ENCODE data around the gene NEUROG1.

The NEUROG1 gene

GRCh38 chr5:135491552-135492318, 44.0 kb downstream of the NEUROG1 start:
- no peak for DNase-seq

DNA sequence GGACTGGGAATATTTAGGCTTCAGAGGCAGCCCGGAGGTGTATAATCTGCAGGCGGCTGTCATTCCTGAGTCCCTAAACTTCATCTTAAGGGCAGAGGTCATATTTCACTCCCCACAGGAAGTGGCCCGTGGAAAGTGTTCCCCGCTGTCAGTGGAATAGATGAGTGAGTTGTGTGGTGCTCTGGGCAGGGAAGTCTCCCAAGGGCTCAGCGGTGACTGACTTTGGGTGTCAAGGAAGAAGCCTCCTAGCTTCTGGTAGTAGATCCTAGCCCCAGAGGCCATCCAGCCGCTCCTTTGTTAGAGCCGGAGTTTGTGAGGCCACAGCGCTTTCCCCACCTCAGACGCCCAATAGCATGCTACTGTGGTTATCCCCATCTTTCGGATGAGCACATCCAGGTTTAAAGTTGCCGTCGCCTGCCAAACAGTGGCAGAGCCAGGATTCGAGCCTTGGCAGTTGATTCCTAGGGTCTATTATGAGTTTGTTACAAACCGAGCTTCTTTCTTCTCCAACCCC, 44.7 kb downstream of the NEUROG1 start:
- no peak for DNase-seq

DNA sequence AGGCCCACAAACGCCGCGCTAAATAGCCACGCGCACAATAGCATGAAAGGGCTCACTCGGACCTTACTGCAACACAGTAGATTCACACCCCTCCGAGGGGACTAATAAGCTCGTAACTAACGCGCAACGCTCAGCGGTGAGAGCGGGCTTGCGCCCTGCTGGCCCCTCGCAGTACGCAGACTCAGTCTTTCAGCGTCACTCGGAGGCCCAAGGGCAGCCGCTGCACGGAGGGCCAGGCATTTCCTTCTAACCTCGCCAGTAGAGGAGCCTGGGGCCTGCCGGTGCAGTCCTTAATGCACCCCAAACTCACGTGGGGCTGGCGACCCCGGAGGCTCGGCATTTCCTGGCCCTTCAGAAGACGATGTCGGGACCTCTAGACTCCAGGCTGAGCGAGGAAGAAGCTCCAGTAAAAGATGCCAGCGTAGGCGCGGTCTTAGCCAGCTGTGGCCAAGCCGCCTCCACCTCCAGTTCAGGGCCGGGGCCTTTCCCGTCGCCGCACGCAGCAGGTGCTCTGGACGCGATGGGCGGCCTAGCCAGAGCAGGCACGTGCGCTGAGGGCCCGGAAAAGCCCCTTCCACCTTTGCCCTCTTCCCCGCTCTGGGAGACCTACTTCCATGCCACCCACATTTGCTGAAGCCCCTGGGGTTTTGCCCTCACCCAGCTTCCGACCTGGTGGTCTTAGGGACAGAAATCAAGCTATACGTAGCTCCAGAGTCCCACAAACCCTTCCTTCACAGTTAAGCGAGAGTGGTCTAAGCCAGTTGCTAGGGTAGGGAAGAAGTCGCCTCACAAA, 45.3 kb downstream of the NEUROG1 start:
- DNase-seq: no peak

- no peak for DNase-seq
Observed at GRCh38 chr5:135489466-135490244, 46.1 kb downstream of the NEUROG1 start.

GRCh38 chr5:135488727-135489465, 46.9 kb downstream of the NEUROG1 start:
- peak; percentile 63 for DNase-seq

GRCh38 chr5:135487839-135488514, 47.8 kb downstream of the NEUROG1 start:
- no peak for DNase-seq

DNA sequence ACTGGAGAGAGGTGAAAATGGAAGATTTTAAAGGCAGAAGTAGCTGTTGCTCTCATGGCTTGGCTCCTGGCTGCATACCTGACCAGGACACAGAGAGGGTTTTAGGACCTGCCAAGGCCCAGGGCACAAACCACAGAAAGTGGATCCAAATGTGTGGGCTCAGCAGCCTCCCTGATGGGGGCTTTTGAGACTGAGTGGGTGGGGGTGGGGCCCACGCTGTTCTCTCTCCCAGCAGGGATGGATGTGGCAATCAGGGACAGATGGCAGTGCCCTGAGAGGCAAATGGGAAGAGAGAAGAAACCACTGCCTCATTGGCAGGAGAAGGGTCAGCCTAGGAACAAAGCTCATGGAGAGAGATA, 48.7 kb downstream of the NEUROG1 start:
- DNase-seq: no peak

DNA sequence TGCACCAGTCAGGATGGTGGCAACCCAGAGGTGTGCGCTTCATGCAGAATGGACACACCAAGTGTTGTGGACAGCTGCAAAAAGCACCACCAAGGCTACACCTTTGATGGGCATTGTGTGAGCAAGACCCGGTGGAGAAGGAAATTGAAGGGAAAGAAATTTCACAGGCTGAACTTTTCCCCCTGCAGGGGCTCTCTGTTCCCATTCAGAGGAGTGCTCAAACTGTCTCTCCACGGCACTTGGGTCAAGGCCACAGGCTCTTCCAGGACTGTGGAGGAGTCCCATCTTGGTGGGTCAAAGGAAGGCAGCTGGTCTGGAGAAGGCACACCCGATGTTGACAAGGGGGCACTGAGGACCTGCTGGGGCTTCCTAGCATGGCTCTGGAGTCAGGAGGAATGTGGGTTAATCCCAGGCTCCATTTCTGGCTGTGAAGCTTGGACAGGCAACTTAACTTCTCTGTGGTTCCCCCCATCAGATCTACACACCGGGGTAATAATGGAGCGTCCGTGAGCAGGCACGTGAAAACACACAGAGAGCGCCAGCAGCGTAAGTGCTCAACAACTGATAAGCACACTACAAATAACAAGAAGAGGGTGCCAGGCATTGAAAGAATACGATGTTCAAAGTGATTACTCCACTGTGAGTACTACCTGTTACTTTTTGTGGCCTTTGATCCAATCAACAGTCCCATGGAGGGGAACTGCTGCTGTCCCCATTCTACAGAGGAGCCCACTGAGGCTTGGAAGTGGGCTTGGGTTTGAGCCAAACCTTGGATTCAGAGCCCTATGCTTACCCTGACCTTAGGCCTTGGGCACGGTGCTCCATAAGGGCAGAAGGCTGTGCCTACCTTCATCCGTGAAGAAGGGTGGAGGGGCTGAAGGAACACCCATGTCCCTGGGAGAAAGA, 49.4 kb downstream of the NEUROG1 start:
- DNase-seq: no peak

- no peak for DNase-seq
Observed at GRCh38 chr5:135484674-135485086, 51.1 kb downstream of the NEUROG1 start.
